Dermis blood vessel endothelial cell (primary cell): Measurements from ENCODE around the gene RFTN2. TPM values are rescaled to one million over a fixed set of nuclear protein-coding genes. Genes with fewer than 3 reads are reported as not detected.

Experiments used
- DNase-seq: peaks from one replicate; pipeline ENCODE4 v3.0.0; 2010
- total RNA-seq: library from RNA; depleted of rRNA; stranded (reverse); fragments of >200 nt; gene quantifications from 2 replicates; pipeline ENCODE4 v1.2.3, GENCODE V29; 2014

Gene RFTN2
- total RNA-seq, 1 donor from 2014 or later: 22.0 TPM

GRCh38 chr2:197539734-197540133 is 135.7 kb downstream of the RFTN2 start:
- DNase-seq: no peak

GRCh38 chr2:197538412-197538811 is 137.0 kb downstream of the RFTN2 start:
- peak; percentile 61 for DNase-seq

Other genes with a start within 250 kb of the RFTN2 start
- 219 and 353 TPM in 2 replicates for gene SF3B1, start 240.6 kb downstream of the RFTN2 start, total RNA-seq
- 20.2 and 36.4 TPM in 2 replicates for gene COQ10B, start 222.0 kb downstream of the RFTN2 start, total RNA-seq
- gene HSPD1, start 175.7 kb downstream of the RFTN2 start, total RNA-seq: 155 and 307 TPM in 2 replicates
- 86.8 and 115 TPM in 2 replicates for gene HSPE1, start 175.2 kb downstream of the RFTN2 start, total RNA-seq
- gene MOB4, start 159.5 kb downstream of the RFTN2 start, total RNA-seq: 32.3 and 39.5 TPM in 2 replicates
- gene MARS2, start 29.8 kb upstream of the RFTN2 start, total RNA-seq: 8.7 and 9.4 TPM in 2 replicates
- gene BOLL, start 109.7 kb upstream of the RFTN2 start, total RNA-seq: not detected in 2 replicates
- 0.51 and 0.68 TPM in 2 replicates for gene PLCL1, start 129.0 kb upstream of the RFTN2 start, total RNA-seq